Sigmoid colon (tissue), 4 donors: ENCODE measurements around the gene NFIB.

Experiments used
- EP300 ChIP-seq, 4 donors: sonication (generic); formaldehyde crosslinking; IDR thresholded peaks; one replicate each; pipeline ENCODE4 v1.6.1; 2017; ENCODE audit warnings: antibody characterized with exemption in 4 of 4
- POLR2A ChIP-seq, 2 donors: fragments of 450-650 bp; IDR thresholded peaks; one replicate each; pipeline ENCODE4 v1.6.1; 2016; ENCODE audit warnings: antibody characterized with exemption in 2 of 2, mild to moderate bottlenecking in 2 of 2, moderate library complexity in 2 of 2
- POLR2AphosphoS5 ChIP-seq, 4 donors: sonication (generic); formaldehyde crosslinking; IDR thresholded peaks; one replicate each; pipeline ENCODE4 v1.6.1; 2017; ENCODE audit warnings: antibody characterized with exemption in 4 of 4
- TF ChIP-seq, protein P1 (sequence below), 4 experiments: fragments of 450-650 bp in 3 of 4; fragments of 200-600 bp in 1 of 4; IDR thresholded peaks; one replicate each; pipeline ENCODE4 v1.5.1; 2016 to 2019; ENCODE audit warnings: antibody characterized with exemption in 4 of 4, mild to moderate bottlenecking in 3 of 4, moderate library complexity in 2 of 4

DNA sequence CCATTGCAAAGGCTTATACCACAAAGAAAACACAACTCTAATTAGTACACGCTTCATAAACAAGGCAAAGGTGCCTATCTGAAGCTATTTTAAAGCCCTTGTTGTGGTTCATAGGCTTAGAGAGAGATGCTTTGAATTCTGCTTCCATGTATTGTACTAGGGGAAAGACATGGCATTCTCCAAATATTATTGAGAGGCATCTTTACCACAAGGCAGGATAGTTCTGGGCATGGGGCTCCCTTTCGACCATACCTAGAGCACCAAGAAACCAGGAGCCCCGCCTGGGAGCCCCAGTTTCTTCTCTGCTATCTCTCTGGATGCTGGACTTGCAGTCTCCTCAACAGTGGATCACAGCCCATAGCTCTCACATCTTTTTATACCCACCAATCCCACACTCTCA lies 93.7 kb downstream of the NFIB start:
- TF ChIP-seq, protein P1, sequence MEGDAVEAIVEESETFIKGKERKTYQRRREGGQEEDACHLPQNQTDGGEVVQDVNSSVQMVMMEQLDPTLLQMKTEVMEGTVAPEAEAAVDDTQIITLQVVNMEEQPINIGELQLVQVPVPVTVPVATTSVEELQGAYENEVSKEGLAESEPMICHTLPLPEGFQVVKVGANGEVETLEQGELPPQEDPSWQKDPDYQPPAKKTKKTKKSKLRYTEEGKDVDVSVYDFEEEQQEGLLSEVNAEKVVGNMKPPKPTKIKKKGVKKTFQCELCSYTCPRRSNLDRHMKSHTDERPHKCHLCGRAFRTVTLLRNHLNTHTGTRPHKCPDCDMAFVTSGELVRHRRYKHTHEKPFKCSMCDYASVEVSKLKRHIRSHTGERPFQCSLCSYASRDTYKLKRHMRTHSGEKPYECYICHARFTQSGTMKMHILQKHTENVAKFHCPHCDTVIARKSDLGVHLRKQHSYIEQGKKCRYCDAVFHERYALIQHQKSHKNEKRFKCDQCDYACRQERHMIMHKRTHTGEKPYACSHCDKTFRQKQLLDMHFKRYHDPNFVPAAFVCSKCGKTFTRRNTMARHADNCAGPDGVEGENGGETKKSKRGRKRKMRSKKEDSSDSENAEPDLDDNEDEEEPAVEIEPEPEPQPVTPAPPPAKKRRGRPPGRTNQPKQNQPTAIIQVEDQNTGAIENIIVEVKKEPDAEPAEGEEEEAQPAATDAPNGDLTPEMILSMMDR (IDR thresholded peaks at IDR 0.05), result no peak
- TF ChIP-seq POLR2AphosphoS5 (IDR thresholded peaks at IDR 0.05) (no peak), POLR2A (IDR thresholded peaks at IDR 0.05) (no peak), EP300 (IDR thresholded peaks at IDR 0.05) (no peak)
